H1 (cell line): ENCODE measurements around the gene HIVEP3. TPM values are rescaled to one million over a fixed set of nuclear protein-coding genes. Genes with fewer than 3 reads are reported as not detected.

Experiments used
- CTCF ChIA-PET: fragments of 300-600 bp; sonication (Branson Sonifier 250); formaldehyde crosslinking; loops from one replicate; lab custom pipeline; 2021; ENCODE audit not compliant: partially characterized antibody; lab: Charles Lee
- POLR2A ChIA-PET: fragments of 300-600 bp; sonication (Branson Sonifier 250); formaldehyde crosslinking; loops from one replicate; lab custom pipeline; 2021; ENCODE audit warnings: inconsistent platforms; ENCODE audit not compliant: partially characterized antibody; lab: Charles Lee
- DNase-seq, 2 experiments: peaks; one replicate each; pipeline versions ENCODE4 v3.0.0 to v3.0.0-alpha.2; 2010 to 2022; ENCODE audit warnings: low spot score in 2 of 2, low read depth in 1 of 2, mixed read lengths in 1 of 2
- FAIRE-seq: peaks from 2 replicates; lab custom pipeline; 2011; peaks lifted over from hg19 to GRCh38; lab: Jason Lieb, UNC
- H2AFZ ChIP-seq: 2 replicates; pipeline ENCODE4 v1.8.1; 2012; ENCODE audit warnings: low read length, inconsistent platforms
- H2AK5ac ChIP-seq: 2 replicates; pipeline ENCODE4 v1.6.1; 2013; ENCODE audit warnings: low read depth, low read length
- H2BK120ac ChIP-seq: replicated peaks from 2 replicates; pipeline ENCODE3; 2013; ENCODE audit warnings: low read depth, low read length, inconsistent platforms
- H2BK12ac ChIP-seq: 2 replicates; pipeline ENCODE4 v1.6.1; 2013; ENCODE audit warnings: low read depth, low read length
- H2BK15ac ChIP-seq: 2 replicates; pipeline ENCODE4 v1.6.1; 2013; ENCODE audit warnings: low read length
- H2BK20ac ChIP-seq: 2 replicates; pipeline ENCODE4 v1.6.1; 2013; ENCODE audit warnings: low read length
- H2BK5ac ChIP-seq: 2 replicates; pipeline ENCODE4 v1.6.1; 2013; ENCODE audit warnings: low read depth, low read length
- H3K14ac ChIP-seq: 2 replicates; pipeline ENCODE4 v1.6.1; 2013; ENCODE audit warnings: inconsistent platforms; ENCODE audit not compliant: insufficient read length
- H3K18ac ChIP-seq: 2 replicates; pipeline ENCODE4 v1.6.1; 2013; ENCODE audit warnings: low read length; ENCODE audit errors: extremely low read depth
- H3K23ac ChIP-seq: 2 replicates; pipeline ENCODE4 v1.6.1; 2013; ENCODE audit warnings: inconsistent platforms; ENCODE audit not compliant: insufficient read length
- H3K23me2 ChIP-seq: 2 replicates; pipeline ENCODE4 v1.6.1; 2013; ENCODE audit warnings: low read depth, low read length
- H3K27ac ChIP-seq: 2 replicates; pipeline ENCODE4 v1.6.1; 2011; ENCODE audit warnings: low read depth, low read length, inconsistent platforms
- H3K27me3 ChIP-seq, 4 experiments: replicated peaks in 1 of 4; 1 replicate in 1 of 4; 2 replicates in 3 of 4; pipeline versions ENCODE4 v1.6.1 to v1.8.1; 2011 to 2013; ENCODE audit warnings: low read length in 3 of 4, mild to moderate bottlenecking in 3 of 4, inconsistent platforms in 2 of 4, mixed read lengths in 2 of 4, moderate library complexity in 1 of 4; ENCODE audit not compliant: control insufficient read depth in 3 of 4, insufficient read depth in 3 of 4; ENCODE audit errors: extremely low read depth in 1 of 4
- H3K36me3 ChIP-seq, 4 experiments: 2 replicates each; pipeline versions ENCODE4 v1.6.1 to v1.8.1; 2011 to 2013; ENCODE audit warnings: mild to moderate bottlenecking in 4 of 4, low read length in 3 of 4, moderate library complexity in 2 of 4, control low read depth in 1 of 4, inconsistent platforms in 1 of 4; ENCODE audit not compliant: insufficient read depth in 4 of 4, control insufficient read depth in 2 of 4
- H3K4ac ChIP-seq: replicated peaks from 2 replicates; pipeline ENCODE3; 2013; ENCODE audit warnings: low read length, low read depth, mixed read lengths, inconsistent platforms; ENCODE audit not compliant: insufficient read length
- H3K4me1 ChIP-seq, 4 experiments: replicated peaks in 1 of 4; 1 replicate in 1 of 4; 2 replicates in 3 of 4; pipeline versions ENCODE4 v1.6.1 to v1.8.1; 2011 to 2013; ENCODE audit warnings: low read length in 3 of 4, inconsistent platforms in 2 of 4, mixed read lengths in 1 of 4; ENCODE audit not compliant: insufficient read depth in 4 of 4, control insufficient read depth in 3 of 4
- H3K4me2 ChIP-seq, 2 experiments: 2 replicates each; pipeline versions ENCODE4 v1.6.1 to v1.8.1; 2011 to 2013; ENCODE audit warnings: low read depth in 2 of 2, low read length in 2 of 2, control low read depth in 1 of 2, inconsistent platforms in 1 of 2, mild to moderate bottlenecking in 1 of 2; ENCODE audit not compliant: insufficient read depth in 1 of 2
- H3K4me3 ChIP-seq, 4 experiments: fragments of 200-600, 300-600 bp in 1 of 4; sonication (generic), shearing (Covaris generic), sonication (Bioruptor Twin) in 1 of 4; 2 replicates each; pipeline versions ENCODE4 v1.5.1 to v1.8.1; 2011 to 2016; ENCODE audit warnings: low read length in 4 of 4, low read depth in 3 of 4, control low read depth in 2 of 4, inconsistent platforms in 2 of 4, mild to moderate bottlenecking in 2 of 4, mixed read lengths in 1 of 4, moderate library complexity in 1 of 4; ENCODE audit not compliant: insufficient read depth in 2 of 4; ENCODE audit errors: extremely low read depth in 1 of 4
- H3K56ac ChIP-seq: replicated peaks from 2 replicates; pipeline ENCODE3; 2013; ENCODE audit warnings: low read depth, mild to moderate bottlenecking, mixed read lengths, low read length, inconsistent platforms; ENCODE audit not compliant: insufficient read length
- H3K79me1 ChIP-seq: 2 replicates; pipeline ENCODE4 v1.6.1; 2013; ENCODE audit warnings: low read depth, low read length, control low read depth
- H3K79me2 ChIP-seq, 2 experiments: 2 replicates each; pipeline versions ENCODE4 v1.6.1 to v1.8.1; 2012 to 2013; ENCODE audit warnings: low read length in 2 of 2, mild to moderate bottlenecking in 2 of 2, inconsistent platforms in 1 of 2; ENCODE audit not compliant: insufficient read depth in 2 of 2, control insufficient read depth in 1 of 2
- H3K9ac ChIP-seq, 4 experiments: replicated peaks in 1 of 4; 1 replicate in 1 of 4; 2 replicates in 3 of 4; pipeline versions ENCODE4 v1.6.1 to v1.8.1; 2011 to 2013; ENCODE audit warnings: low read depth in 3 of 4, low read length in 3 of 4, control low read depth in 2 of 4, mild to moderate bottlenecking in 2 of 4, moderate library complexity in 2 of 4, inconsistent platforms in 1 of 4; ENCODE audit errors: extremely low read depth in 1 of 4
- H3K9me3 ChIP-seq, 2 experiments: 2 replicates each; pipeline versions ENCODE4 v1.6.1 to v1.8.1; 2012 to 2013; ENCODE audit warnings: mild to moderate bottlenecking in 2 of 2, moderate library complexity in 2 of 2, control low read depth in 1 of 2, inconsistent platforms in 1 of 2, low read depth in 1 of 2, low read length in 1 of 2, mixed read lengths in 1 of 2; ENCODE audit not compliant: insufficient read depth in 2 of 2
- H4K20me1 ChIP-seq, 2 experiments: replicated peaks in 1 of 2; 2 replicates each; pipeline versions ENCODE3 to v1.8.1; 2011 to 2013; ENCODE audit warnings: inconsistent platforms in 2 of 2, low read length in 2 of 2, mild to moderate bottlenecking in 1 of 2; ENCODE audit not compliant: insufficient read depth in 2 of 2, control insufficient read depth in 1 of 2
- H4K5ac ChIP-seq: 2 replicates; pipeline ENCODE4 v1.6.1; 2013; ENCODE audit warnings: low read length, low read depth, mixed read lengths, inconsistent platforms; ENCODE audit not compliant: insufficient read length
- H4K8ac ChIP-seq: 2 replicates; pipeline ENCODE4 v1.8.0; 2013; ENCODE audit warnings: mild to moderate bottlenecking, moderate library complexity, low read length, inconsistent platforms; ENCODE audit not compliant: insufficient read depth; ENCODE audit errors: extremely low read depth
- H4K91ac ChIP-seq: replicated peaks from 2 replicates; pipeline ENCODE3; 2013; ENCODE audit warnings: low read length, mixed read lengths, inconsistent platforms; ENCODE audit not compliant: insufficient read length
- BACH1 ChIP-seq: IDR thresholded peaks from 2 replicates; pipeline ENCODE4 v1.6.1; 2012; ENCODE audit warnings: low read length, improper control_type of control experiment
- CREB1 ChIP-seq: IDR thresholded peaks from 2 replicates; pipeline ENCODE4 v1.6.1; 2012; ENCODE audit warnings: inconsistent platforms
- EZH2 ChIP-seq: fragments of 200-600 bp; sonication (generic); IDR thresholded peaks from 2 replicates; pipeline ENCODE4 v1.7.1; 2012; ENCODE audit warnings: low read depth, mild to moderate bottlenecking, moderate library complexity, low read length, inconsistent platforms; ENCODE audit not compliant: severe bottlenecking
- FOSL1 ChIP-seq: IDR thresholded peaks from 2 replicates; pipeline ENCODE4 v1.6.1; 2011; ENCODE audit warnings: mild to moderate bottlenecking, low read depth, low read length, moderate library complexity; ENCODE audit not compliant: insufficient read depth
- GABPA ChIP-seq: IDR thresholded peaks from 2 replicates; pipeline ENCODE4 v1.6.1; 2011; ENCODE audit warnings: mild to moderate bottlenecking, low read length, moderate library complexity, borderline replicate concordance; ENCODE audit not compliant: insufficient read depth
- GTF2F1 ChIP-seq: IDR thresholded peaks from 2 replicates; pipeline ENCODE4 v1.6.1; 2012; ENCODE audit warnings: low read depth, low read length, improper control_type of control experiment, borderline replicate concordance
- MAX ChIP-seq: IDR thresholded peaks from 2 replicates; pipeline ENCODE4 v1.6.1; 2012; ENCODE audit warnings: inconsistent platforms
- PHF8 ChIP-seq: fragments of 200-600 bp; sonication (generic); conservative IDR thresholded peaks from 2 replicates; pipeline ENCODE4 v1.7.1; 2012; ENCODE audit warnings: low read depth, mild to moderate bottlenecking, inconsistent platforms, low read length, moderate library complexity
- RAD21 ChIP-seq, 2 experiments: IDR thresholded peaks in 1 of 2; conservative IDR thresholded peaks in 1 of 2; 2 replicates each; pipeline ENCODE4 v1.6.1; 2011; ENCODE audit warnings: low read depth in 2 of 2, low read length in 2 of 2, improper control_type of control experiment in 1 of 2, inconsistent platforms in 1 of 2, mild to moderate bottlenecking in 1 of 2, moderate library complexity in 1 of 2
- RBBP5 ChIP-seq: IDR thresholded peaks from 2 replicates; pipeline ENCODE4 v1.7.1; 2012; ENCODE audit warnings: low read depth, mild to moderate bottlenecking, inconsistent platforms, low read length, moderate library complexity, borderline replicate concordance
- RNF2 ChIP-seq: fragments of 200-900, 300-1000 bp; sonication (generic); IDR thresholded peaks from 2 replicates; pipeline ENCODE4 v1.7.1; 2016; ENCODE audit warnings: borderline replicate concordance, low read depth, mild to moderate bottlenecking, antibody characterized with exemption, low read length; ENCODE audit not compliant: poor library complexity, severe bottlenecking; ENCODE audit errors: missing control alignments
- SP4 ChIP-seq: IDR thresholded peaks from 2 replicates; pipeline ENCODE4 v1.6.1; 2012; ENCODE audit warnings: low read length, inconsistent platforms
- SUZ12 ChIP-seq: fragments of 200-600 bp; sonication (generic); IDR thresholded peaks from 2 replicates; pipeline ENCODE4 v1.6.1; 2012; ENCODE audit warnings: mild to moderate bottlenecking, inconsistent platforms, low read length, moderate library complexity, mixed read lengths
- TAF7 ChIP-seq: optimal IDR thresholded peaks from 2 replicates; pipeline ENCODE3; 2011; ENCODE audit warnings: low read depth, mild to moderate bottlenecking, inconsistent platforms, low read length, moderate library complexity, borderline replicate concordance
- whole genome bisulfite sequencing, 2 experiments: shearing (Covaris generic) in 1 of 2; methylation state at CpG; one replicate each; pipeline versions ENCODE4 v1.1.6 to v1.1.7; 2013 to 2015; ENCODE audit warnings: low lambda C conversion rate in 2 of 2, mixed read lengths in 2 of 2, inconsistent platforms in 1 of 2, low coverage in 1 of 2, missing lambda C conversion rate in 1 of 2; ENCODE audit not compliant: insufficient replicate concordance in 2 of 2, insufficient coverage in 1 of 2, insufficient read length in 1 of 2; ENCODE audit errors: extremely low coverage in 1 of 2, missing lambda C conversion rate in 1 of 2; 5-methylcytosine and 5-hydroxymethylcytosine counted together
- polyA plus RNA-seq, 7 experiments: library from polyadenylated mRNA; depleted of rRNA in 3 of 7; stranded (reverse) in 5 of 7; unstranded in 2 of 7; fragments of >200 nt in 5 of 7; fragments of 200-250 nt in 2 of 7; gene quantifications; 1 replicate in 5 of 7; 2 replicates in 1 of 7; 4 replicates in 1 of 7; pipeline versions ENCODE4 v1.2.1 to v1.2.3, GENCODE V29; 2011 to 2013; ENCODE audit warnings: missing spikeins in 2 of 7, mixed read lengths in 2 of 7
- total RNA-seq: library from RNA; stranded (reverse); fragmentation: NEBNext Ultra II Directional; extraction: Animal tissue kit (Norgen Biotek cat#: 25700); gene quantifications from 2 replicates; pipeline ENCODE4 v1.2.1, GENCODE V29; 2021

HIVEP3 gene
- total and polyA plus RNA-seq, 2 of the 8 experiments (the other 6 are each of a cell fraction or from before 2014, with no cell fraction given): 0.24 to 0.69 TPM

DNA sequence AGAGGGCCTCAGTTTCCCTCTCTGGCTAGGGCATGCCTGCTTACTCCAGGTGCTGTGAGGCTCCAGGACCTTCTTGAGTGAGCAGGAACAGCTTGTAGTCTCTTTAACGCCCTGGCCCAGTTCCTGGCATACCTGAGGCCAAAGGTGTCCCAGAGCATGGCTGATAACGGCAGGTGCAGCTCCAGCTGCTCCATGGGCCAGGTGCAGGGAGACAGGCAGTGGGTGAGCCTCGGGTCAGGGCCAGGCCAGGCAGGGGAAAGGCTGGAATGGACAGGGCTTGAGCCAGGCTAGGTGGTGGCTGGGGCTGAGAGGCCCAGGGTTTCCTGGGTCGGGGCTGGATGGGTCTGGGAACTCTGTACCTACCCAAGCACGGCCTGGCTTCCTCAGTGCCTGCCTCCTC, 452.6 kb downstream of the HIVEP3 start:
- Histone ChIP-seq H2BK12ac (no peak overlapping the region), H3K23ac (no peak overlapping the region), H2BK5ac (no peak overlapping the region), H2BK120ac (no peak overlapping the region), H3K23me2 (no peaks in the 10 kb centered on the region), H3K4ac (no peak overlapping the region), H3K79me2 (no peaks in the 10 kb centered on the region), H3K27me3 (no peaks in the 10 kb centered on the region), H4K20me1 (no peaks in the 10 kb centered on the region), H4K91ac (no peak overlapping the region), H3K4me3 (no peak overlapping the region), H3K4me1 (no peaks in the 10 kb centered on the region), H3K4me2 (no peak overlapping the region), H3K79me1 (no peaks in the 10 kb centered on the region), H3K9me3 (no peaks in the 10 kb centered on the region), H4K8ac (no peak overlapping the region), H3K18ac (no peak overlapping the region), H3K14ac (no peak overlapping the region), H2BK20ac (no peak overlapping the region), H2BK15ac (no peak overlapping the region), H3K9ac (no peak overlapping the region), H3K27ac (no peak overlapping the region), H3K56ac (no peak overlapping the region), H2AFZ (no peak overlapping the region), H4K5ac (no peak overlapping the region), H2AK5ac (no peak overlapping the region), H3K36me3 (no peaks in the 10 kb centered on the region; a peak in 1 of 8 replicates)
- WGBS, 2 experiments: 83% methylated on average over 5 of the region's 5 CpGs; no CpG with 5 or more reads in 1 of the 2 experiments
- ChIA-PET CTCF (interaction anchor here (1.1 to 2.7 kb wide), 7 partner anchors 10 to 266 kb away, joined by 3 to 10 read pairs (median 5); partner anchors contain the start of gene EDN2), POLR2A (no interaction called here)
- DNase-seq (no peak), FAIRE-seq (no peak)
- TF ChIP-seq RBBP5 (no peak), GTF2F1 (no peak), TAF7 (no peak), PHF8 (no peak), EZH2 (no peak), GABPA (no peak), SUZ12 (no peak), FOSL1 (no peak), CREB1 (no peak), RAD21 (IDR thresholded peaks at IDR 0.05 in 1 of 2, conservative IDR thresholded peaks at IDR 0.05 in 1 of 2; ENCODE audit: low read depth in 2 of 2, low read length in 2 of 2) (no peak), MAX (no peak), RNF2 (no peak), SP4 (no peak), BACH1 (no peak)
